Measurements from ENCODE around the gene GLS2.

Gene GLS2

GRCh38 chr12:56488041-56488955 lies at the start of gene GLS2 (continued):
- TF ChIP-seq, protein P1, sequence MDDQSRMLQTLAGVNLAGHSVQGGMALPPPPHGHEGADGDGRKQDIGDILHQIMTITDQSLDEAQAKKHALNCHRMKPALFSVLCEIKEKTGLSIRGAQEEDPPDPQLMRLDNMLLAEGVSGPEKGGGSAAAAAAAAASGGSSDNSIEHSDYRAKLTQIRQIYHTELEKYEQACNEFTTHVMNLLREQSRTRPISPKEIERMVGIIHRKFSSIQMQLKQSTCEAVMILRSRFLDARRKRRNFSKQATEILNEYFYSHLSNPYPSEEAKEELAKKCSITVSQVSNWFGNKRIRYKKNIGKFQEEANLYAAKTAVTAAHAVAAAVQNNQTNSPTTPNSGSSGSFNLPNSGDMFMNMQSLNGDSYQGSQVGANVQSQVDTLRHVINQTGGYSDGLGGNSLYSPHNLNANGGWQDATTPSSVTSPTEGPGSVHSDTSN (CRISPR knock-in tag; IDR thresholded peaks at IDR 0.05): 0 out of 2 replicates have a peak, but pooled peaks have one; percentile 55
- TF ChIP-seq ZNF341 (tag by site-specific recombination; IDR thresholded peaks at IDR 0.05; ENCODE audit: low read depth) (no peak; the same call in 1 of the 2 replicates), ZNF558 (tag by site-specific recombination; IDR thresholded peaks at IDR 0.05) (no peak), ZXDB (tag by site-specific recombination; IDR thresholded peaks at IDR 0.05) (no peak), ZFP3 (tag by site-specific recombination; IDR thresholded peaks at IDR 0.05; ENCODE audit: low read depth) (no peak), ZNF423 (tag by site-specific recombination; IDR thresholded peaks at IDR 0.05) (no peak), ZNF394 (tag by site-specific recombination; IDR thresholded peaks at IDR 0.05; ENCODE audit: borderline replicate concordance) (no peak), ZNF23 (tag by site-specific recombination; IDR thresholded peaks at IDR 0.05; ENCODE audit: borderline replicate concordance) (no peak), HOXC10 (CRISPR knock-in tag; IDR thresholded peaks at IDR 0.05) (no peak), ZNF248 (tag by site-specific recombination; IDR thresholded peaks at IDR 0.05) (no peak), ZNF311 (tag by site-specific recombination; IDR thresholded peaks at IDR 0.05; ENCODE audit: borderline replicate concordance) (no peak), YY1 (tag by site-specific recombination; IDR thresholded peaks at IDR 0.05) (no peak), ZNF280C (tag by site-specific recombination; IDR thresholded peaks at IDR 0.05) (no peak), SCRT2 (tag by site-specific recombination; IDR thresholded peaks at IDR 0.05) (no peak), ZNF2 (tag by site-specific recombination; IDR thresholded peaks at IDR 0.05) (no peak), ZNF791 (tag by site-specific recombination; IDR thresholded peaks at IDR 0.05) (no peak), ZSCAN30 (tag by site-specific recombination; IDR thresholded peaks at IDR 0.05) (no peak), TRIM28 (IDR thresholded peaks at IDR 0.05; ENCODE audit: borderline replicate concordance, low read length) (no peak), ZNF48 (tag by site-specific recombination; IDR thresholded peaks at IDR 0.05) (no peak), ZNF548 (tag by site-specific recombination; IDR thresholded peaks at IDR 0.05) (no peak), GLIS2 (tag by site-specific recombination; IDR thresholded peaks at IDR 0.05) (peak; percentile 67), ZNF785 (tag by site-specific recombination; IDR thresholded peaks at IDR 0.05) (no peak), ZNF302 (tag by site-specific recombination; IDR thresholded peaks at IDR 0.05; ENCODE audit: low read depth) (no peak), GFI1B (tag by site-specific recombination; IDR thresholded peaks at IDR 0.05) (no peak), ZNF449 (tag by site-specific recombination; IDR thresholded peaks at IDR 0.05) (no peak), ZNF521 (tag by site-specific recombination; IDR thresholded peaks at IDR 0.05) (no peak), ZBTB6 (tag by site-specific recombination; IDR thresholded peaks at IDR 0.05) (no peak; the same call in 1 of the 2 replicates), EGR2 (tag by site-specific recombination; IDR thresholded peaks at IDR 0.05; ENCODE audit: low read depth) (peak; percentile 55; the same call in 1 of the 2 replicates)
- TF ChIP-seq, protein P2, sequence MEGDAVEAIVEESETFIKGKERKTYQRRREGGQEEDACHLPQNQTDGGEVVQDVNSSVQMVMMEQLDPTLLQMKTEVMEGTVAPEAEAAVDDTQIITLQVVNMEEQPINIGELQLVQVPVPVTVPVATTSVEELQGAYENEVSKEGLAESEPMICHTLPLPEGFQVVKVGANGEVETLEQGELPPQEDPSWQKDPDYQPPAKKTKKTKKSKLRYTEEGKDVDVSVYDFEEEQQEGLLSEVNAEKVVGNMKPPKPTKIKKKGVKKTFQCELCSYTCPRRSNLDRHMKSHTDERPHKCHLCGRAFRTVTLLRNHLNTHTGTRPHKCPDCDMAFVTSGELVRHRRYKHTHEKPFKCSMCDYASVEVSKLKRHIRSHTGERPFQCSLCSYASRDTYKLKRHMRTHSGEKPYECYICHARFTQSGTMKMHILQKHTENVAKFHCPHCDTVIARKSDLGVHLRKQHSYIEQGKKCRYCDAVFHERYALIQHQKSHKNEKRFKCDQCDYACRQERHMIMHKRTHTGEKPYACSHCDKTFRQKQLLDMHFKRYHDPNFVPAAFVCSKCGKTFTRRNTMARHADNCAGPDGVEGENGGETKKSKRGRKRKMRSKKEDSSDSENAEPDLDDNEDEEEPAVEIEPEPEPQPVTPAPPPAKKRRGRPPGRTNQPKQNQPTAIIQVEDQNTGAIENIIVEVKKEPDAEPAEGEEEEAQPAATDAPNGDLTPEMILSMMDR (tag by site-specific recombination; IDR thresholded peaks at IDR 0.05): no peak
- TF ChIP-seq, protein P3, sequence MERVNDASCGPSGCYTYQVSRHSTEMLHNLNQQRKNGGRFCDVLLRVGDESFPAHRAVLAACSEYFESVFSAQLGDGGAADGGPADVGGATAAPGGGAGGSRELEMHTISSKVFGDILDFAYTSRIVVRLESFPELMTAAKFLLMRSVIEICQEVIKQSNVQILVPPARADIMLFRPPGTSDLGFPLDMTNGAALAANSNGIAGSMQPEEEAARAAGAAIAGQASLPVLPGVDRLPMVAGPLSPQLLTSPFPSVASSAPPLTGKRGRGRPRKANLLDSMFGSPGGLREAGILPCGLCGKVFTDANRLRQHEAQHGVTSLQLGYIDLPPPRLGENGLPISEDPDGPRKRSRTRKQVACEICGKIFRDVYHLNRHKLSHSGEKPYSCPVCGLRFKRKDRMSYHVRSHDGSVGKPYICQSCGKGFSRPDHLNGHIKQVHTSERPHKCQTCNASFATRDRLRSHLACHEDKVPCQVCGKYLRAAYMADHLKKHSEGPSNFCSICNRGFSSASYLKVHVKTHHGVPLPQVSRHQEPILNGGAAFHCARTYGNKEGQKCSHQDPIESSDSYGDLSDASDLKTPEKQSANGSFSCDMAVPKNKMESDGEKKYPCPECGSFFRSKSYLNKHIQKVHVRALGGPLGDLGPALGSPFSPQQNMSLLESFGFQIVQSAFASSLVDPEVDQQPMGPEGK (tag by site-specific recombination; IDR thresholded peaks at IDR 0.05): peak; percentile 60
